Activated CD8-positive, alpha-beta memory T cell treated with anti-CD3 and anti-CD28 coated beads, Interleukin-2, amount 50 U/mL, for 24 hours (primary cell): ENCODE results near the gene CASKIN1.

Source experiments
- DNase-seq: peaks from one replicate; pipeline ENCODE4 v3.0.0-alpha.2; 2020; ENCODE audit errors: extremely low read depth

CASKIN1 gene

DNA sequence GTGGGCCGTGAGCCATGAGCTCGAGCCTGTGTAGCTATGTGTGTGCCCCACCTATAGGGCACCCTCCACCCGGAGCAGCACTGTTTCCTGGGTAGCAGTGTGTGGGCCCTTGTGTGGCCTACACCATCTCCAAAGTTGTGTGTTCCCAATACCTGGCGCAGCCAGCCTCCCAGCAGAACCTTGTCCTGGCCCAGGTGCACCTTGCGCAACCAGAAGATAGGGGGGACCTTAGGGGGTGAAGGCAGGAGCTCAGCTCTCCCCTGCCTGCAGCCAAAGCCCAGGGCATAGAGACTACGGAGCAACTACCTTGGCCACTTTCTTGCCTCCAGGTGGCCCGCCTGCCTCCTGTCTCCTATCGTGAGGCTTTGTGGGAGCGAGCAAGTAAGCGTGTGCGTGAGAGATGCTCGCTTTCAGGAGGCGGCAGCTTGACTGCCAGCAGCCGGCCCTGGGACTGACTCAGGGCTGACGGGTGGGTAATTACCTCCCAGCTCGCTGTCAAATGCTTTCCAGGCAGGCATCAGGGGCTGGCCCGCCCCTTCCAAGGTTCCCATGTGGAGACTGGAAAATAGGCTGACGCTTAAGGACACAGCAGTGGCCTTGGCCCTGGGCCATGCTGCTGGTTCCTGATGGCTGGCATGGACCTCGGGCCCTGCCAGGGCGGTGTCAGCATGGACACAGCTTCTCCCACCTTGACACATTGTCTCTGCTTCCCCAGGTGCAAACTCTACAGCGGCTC, 21.8 kb downstream of the CASKIN1 start:
- DNase-seq, result no peak

DNA sequence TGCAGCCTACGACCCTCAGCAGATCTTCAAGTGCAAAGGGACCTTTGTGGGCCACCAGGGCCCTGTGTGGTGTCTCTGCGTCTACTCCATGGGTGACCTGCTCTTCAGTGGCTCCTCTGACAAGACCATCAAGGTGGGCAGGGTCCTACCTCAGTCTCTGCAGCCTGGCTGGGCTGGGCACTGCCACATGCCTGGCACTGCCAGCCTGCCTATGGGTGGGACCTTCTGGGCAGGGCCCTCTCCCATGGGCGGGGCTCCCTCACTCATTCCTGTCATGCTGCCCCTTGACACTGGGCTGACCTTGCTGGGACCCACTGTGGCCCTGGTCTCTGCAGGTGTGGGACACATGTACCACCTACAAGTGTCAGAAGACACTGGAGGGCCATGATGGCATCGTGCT, 22.5 kb downstream of the CASKIN1 start:
- no peak for DNase-seq

DNA sequence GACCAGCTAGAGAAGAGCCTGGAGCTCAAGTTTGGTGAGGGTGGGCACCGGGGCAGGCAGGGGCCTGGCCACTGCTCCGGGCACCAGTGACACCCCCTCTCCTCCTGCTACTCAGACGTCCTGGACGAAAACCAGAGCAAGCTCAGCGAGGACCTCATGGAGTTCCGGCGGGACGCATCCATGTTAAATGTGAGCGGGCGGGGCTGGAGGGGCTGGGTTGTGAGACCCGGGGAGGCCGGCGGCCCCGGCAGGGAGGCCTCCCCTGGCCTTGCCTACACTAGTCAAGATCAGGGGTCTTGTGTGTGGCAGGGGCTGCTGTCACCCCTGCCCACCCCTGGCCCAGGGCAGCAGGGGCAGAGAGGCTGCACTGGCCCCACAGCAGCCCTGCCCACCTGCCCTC, 23.0 kb downstream of the CASKIN1 start:
- DNase-seq, result no peak

DNA sequence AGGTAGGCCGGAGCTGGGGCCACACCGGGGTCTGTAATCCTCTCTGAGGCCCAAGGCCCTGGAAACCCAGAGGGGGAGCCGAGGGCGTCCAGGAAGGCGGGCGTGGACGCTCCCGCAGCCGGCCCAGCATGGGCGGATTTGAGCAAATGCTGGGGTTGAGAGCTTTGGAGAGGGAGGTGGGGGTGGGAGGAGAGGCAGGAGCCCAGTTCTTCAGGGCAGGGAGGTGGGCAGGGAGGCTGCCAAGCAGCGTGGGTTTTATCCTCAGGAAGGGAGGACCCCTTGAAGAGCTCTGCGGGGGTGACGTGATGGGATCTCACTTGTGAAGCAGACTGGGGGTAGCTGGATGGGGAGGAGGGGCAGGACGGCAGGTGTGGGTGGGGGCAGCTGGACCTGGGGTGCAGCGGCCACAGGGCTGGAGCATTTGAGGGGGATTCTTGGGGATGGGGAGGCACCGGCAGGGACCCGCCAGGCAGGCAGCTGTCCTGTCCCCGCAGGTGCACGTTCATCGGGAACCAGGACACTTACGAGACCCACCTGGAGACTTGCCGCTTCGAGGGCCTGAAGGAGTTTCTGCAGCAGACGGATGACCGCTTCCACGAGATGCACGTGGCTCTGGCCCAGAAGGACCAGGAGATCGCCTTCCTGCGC, 23.6 kb downstream of the CASKIN1 start:
- DNase-seq, result no peak

DNA sequence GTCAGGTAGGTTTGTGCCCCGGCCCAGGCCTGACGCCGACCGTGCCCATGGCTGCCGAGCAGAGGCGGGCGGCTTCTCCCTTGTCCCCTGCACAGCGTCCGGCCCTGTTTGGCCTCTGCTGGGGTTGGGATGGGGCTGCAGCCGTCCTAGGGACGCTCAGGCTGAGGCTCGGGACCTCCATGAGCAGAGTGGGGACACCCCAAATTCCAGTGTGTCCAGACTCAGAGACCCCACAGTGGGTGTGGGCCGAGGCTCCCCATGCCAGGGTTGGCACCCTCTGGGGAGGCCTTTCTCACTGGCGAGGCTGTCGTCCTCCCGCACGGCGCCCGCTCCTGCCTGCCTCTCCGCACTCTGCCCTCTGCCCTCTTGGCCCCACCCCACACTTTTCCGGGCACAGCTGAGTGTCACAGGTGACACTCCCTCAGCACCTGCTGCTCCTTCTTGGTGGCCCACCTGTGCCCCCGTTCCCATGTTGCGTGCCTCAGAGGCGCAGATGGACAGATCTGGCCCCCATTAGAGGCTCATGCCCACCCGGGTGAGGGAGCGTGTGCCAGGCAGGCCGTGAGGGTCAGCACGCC, 24.7 kb downstream of the CASKIN1 start:
- DNase-seq, result no peak

DNA sequence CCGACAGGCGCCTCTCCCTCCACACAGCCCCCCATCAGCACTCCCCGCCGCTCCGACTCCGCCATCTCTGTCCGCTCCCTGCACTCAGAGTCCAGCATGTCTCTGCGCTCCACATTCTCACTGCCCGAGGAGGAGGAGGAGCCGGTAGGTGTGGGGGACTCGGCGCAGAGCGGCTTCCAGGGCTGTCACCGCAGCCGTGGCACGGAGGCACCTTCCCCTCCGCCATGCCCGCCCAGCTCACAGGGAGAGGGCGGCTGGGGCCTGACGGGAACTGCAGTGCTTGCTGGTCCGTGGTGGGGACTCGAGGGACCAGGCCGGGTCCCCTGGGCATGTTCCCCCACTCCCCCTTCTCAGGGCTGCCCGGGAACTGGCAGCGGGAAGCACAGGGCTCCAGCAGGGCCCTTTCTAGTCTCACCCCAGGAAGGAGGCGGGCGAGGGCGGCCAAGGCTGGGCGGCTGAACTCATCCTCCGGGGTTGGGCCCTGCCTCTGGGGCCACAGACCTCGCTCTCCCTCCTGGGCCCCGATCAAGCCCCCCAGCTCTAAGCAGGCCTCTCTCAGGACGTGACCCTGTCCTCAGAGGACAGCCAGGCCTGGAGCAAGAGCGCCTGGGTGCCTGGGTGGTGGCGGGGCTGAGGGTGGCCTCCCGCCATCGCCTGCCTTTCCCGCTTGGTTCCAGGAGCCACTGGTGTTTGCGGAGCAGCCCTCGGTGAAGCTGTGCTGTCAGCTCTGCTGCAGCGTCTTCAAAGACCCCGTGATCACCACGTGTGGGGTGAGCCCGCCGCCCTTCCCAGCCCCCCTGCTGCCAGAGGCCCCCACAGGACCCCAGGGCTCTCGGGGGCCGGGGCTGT, 25.6 kb downstream of the CASKIN1 start:
- no peak for DNase-seq

DNA sequence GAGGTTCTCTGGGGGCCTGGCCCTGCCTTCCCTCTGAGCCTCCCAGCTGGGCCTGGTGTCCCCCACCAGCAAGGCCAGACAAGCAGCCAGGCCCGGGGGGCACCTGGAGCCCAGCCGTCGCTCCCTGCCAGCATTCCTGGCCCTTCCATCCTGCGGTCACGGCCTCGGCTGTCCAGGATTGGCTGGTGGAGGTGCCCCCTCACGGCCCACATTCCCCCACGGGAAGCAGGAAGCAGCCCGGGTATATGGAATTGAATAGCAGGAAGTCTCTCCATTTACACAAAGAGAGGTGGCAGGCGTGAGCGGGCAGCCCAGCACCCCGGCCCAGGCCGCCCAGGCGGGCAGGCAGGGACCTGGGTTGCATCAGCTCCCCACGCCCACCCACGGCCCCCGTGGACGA, 26.3 kb downstream of the CASKIN1 start:
- no peak for DNase-seq

DNA sequence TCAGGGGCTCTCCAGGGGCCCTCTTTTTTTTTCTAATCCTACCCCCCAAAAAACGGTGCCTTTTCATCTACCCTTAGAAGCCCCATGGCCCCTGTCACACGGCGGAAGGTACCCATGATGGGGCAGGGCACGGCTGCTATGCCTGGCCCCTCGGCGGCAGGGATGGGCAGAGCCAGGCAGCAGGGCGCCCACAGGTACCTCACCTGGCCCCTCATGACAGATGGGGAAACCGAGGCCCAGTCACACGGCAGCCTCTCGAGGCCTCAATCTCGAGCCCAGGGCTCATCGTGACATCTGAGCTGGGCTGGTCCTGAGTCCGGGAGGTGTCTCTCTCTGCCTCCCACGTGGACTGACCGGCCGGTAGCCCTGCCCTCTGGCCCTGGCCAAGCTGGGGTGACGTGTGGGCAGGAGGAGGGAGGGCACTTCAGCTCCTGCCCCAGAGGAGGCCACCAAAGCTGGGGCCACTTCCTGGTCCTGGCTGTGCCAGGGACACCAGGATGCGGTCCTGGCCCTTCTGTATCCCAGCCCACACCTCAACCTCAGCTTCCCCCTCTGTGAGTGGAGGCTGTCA, 29.3 kb downstream of the CASKIN1 start:
- DNase-seq, result no peak

DNA sequence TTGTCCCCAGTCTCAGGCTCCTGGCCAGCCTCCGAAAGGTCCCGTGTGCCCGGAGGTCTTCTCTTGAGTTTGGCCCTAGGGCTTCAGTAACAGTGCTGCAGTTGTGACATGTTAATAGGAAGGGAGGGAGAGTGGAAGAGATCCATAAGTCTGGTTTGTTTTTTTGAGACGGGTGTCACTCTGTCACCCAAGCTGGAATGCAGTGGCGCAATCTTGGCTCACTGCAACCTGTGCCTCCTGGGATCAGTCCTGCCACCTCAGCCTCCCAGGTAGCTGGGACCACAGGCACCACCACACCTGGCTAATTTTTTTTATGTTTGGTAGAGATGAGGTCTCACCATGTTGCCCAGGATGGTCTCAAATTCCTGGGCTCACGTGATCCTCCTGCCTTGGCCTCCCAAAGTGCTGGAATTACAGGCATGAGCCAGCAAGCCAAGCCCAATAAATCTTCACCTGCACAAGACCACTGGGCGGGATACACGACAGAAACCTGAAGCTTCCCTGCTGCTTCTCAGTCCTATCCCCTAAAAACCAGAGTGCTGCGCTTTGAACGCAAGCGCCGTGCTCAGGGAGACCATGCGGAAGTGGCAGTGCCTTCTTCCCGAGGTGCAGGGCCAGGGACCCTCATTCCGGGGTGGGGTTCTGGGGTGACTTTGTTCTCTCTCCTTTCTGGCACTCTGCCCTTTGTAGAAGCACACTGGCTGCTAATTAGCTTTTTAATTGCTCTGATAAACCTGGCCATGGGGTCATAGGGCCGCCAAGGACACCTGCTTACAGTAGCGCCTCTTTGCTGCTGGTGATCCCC, 29.9 kb downstream of the CASKIN1 start:
- DNase-seq, result no peak

DNA sequence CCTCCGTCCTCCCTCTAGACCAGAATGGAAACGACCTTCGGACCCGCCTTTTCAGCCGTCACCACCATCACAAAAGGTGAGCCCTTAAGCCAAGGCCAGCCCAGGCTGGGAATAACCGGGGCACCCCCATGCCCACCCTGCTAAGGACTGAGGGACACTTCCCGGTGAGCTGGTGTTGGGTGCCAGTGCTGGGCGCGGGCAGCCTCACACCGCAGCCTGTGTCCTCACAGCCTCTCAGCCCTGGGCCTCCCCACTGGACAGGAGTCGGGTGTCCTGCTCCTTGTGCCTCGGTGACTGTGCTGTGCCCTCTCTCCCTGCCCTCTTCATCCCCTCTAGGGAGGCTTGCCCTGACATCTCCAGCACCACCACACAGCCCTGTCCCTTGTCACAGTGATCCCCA, 30.5 kb downstream of the CASKIN1 start:
- no peak for DNase-seq

DNA sequence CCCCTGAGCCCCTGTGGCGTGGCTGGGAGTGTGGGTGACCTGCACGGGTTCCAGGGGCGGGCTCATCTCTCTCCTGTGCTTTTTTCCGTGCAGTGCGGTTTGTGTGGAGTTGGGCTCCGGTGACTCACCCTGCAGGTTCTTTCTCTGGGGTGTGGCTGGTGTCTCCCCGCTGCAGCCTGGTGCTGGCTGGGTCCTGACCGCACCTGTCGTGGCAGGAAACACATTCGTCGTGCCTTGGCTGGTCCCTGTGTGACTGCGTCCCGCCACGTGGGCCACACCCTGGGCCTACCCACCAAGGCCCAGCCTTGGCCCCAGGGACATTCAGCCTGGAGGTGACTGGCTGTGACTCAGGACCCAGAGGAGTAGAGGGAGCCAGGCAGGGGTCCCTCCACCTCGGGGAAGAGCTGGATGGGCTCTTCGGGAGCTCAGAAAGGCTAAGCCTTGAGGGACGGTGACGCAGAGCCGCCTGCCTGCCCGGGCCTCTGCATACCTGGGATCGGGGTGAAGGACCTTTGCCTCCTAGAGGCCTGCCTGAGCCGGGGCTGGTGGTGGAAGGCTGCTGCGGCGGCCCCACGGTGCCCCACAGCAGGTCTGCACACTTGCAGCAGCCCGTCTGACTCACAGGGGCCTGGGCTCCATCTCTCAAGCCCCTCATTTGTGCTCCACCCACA, 33.1 kb downstream of the CASKIN1 start:
- no peak for DNase-seq

DNA sequence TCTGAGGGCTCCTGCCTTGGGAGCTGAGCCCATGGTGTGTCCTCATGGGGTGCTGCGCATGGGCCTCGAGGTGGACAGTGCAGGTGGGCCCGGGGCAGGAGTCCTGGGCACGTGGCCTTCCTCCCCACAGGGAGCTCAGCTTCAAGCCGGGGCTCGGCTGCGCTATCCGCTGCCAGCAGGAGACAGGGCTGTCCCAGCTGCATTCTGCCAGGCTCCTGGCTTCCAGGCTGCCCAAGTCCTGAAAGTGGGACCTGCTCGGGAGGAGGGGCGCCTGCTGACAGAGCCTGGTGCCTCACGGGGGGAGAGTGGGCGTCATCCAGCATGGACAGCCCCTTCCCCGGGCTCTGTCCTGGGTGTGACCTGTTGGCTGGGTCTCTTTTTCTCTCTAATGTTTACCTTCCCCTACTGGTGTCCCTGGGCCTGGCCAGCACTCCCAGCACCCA, 33.7 kb downstream of the CASKIN1 start:
- no peak for DNase-seq

DNA sequence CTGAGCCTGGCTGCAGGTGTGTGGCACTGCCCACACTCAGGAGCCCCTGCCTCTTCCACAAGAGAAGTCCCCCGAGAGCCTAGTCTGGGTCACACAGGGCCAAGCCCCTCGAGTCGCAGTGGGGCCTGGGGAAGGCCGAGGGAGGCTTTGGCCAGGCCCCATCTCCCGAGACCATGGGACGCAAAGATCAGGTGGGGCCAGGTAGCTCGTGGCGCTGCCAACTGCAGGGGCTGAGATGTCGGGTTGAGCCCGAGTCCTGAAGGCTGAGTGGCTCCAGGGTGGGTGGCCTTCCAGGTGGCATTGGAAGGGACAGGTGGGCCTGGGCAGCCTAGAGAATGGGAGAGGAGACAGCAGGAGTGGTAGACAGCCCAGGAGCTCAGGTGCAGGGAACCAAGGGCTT, 34.5 kb downstream of the CASKIN1 start:
- no peak for DNase-seq

DNA sequence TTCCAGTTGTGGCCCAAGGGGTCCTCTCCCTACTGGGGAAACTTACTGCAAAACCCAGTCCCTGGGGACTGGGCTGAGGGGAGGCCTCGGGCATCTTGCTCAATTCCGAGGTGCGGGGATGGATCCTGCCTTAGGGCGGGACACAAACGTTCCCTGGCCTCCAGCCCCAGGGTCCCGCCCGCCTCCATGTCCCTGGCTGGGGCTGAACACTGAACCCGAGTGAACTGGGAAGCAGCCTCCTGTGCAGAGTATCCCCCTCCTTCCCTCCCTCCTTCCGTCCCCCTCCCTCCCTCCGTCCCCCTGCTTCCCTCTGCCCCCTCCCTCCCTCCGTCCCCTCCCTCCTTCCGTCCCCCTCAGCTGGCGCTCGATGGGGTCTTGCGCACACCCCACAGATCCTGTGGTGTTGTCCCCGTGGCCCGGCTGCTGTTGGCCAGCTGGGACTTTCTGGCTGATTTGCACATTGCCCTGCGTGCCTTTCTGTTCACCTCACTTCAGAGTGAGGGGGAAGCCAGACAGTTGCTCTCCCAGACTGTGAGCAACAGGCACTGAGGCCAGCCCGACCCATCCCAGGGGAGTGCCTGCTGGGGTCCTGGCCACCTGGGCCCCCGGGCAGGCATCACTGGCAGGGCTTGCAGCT, 35.4 kb downstream of the CASKIN1 start:
- no peak for DNase-seq

DNA sequence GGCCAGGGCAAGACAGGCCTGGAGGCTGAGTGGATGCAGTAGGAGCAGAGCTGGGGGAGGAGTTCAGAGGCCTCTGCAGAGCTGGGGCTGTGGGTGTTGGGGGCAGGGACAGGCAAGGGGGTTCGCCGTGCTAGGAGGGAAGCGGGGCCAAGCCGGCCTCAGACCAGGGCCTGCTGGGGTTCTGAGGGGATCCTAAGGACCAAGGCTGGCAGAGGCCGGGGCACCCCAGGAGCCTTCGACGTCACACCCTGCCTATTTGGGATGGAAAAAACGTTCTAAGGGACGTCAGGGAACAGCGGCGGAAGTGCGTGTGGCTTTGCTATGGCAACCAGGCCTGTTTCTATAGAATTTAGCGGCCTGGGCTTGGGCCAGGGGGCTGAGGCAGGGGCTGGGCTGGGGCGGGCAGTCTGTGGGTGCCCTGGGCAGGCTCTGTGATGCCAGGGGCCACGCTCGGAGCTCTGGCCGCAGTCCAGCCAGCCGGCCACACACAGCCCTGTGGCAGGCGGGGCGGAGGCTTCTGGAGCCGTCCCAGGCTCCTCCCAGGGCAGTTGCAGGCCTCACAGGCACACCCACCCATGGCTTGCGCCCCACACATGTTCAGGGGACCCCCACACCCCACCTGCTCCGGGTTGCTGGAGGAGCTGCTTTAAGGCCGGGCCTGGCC, 37.1 kb downstream of the CASKIN1 start:
- DNase-seq, result no peak

DNA sequence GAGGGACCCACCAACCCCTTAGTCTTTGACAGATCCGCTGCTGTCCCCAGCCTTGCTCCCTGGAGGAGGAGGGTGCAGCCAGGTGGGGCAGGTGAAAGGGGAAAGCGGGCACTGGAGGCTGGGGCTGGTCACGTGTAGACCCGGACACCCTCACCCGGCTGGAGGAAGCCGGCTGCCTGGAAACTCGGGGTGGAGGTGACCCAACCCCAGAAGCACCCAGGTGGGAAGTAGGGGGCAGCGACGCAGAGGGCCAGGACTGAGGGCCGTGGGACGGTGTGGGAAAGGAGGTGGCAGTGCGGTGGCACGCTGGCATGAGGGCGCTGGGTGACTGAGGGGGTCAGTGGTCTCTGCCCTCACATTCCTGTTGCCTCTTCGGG, 38.2 kb downstream of the CASKIN1 start:
- DNase-seq, result no peak

DNA sequence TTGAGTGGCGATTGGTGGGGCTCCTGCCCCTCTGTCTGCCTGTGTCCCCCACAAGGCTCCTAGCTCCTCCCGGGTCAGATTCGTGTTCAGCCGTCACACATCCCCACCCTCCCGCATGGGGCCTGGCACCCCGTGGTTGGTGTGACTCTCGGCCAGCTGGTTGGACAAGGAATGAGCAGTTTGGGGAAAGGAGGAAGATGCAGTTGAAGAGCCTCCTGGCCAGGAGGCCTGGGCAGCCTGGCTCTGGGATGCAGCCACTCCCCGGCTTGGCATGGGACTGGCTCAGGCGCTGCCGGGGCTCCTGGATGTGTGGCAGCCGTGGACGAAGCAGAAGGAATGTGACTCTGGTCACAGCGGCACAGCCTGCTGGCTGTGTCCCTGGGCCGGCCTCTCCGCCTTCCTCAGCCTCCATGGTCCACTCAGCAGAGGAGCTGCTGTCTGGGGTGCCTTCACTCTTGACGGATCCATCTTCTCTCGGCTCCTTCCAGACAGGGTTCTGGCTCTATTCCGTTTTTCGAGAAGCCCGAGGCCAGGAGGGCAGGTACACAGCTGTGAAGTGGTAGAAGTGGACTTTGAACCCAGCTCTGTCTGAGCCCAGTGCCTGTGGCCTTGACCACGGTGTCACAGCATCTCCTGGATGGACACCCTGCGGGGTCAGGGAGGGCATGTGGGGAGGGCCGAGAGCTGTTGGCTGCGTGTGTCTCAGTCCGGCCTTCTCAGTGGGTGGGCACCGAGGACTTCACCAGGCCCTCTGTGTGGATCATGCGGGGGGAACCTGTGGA, 38.7 kb downstream of the CASKIN1 start:
- no peak for DNase-seq

DNA sequence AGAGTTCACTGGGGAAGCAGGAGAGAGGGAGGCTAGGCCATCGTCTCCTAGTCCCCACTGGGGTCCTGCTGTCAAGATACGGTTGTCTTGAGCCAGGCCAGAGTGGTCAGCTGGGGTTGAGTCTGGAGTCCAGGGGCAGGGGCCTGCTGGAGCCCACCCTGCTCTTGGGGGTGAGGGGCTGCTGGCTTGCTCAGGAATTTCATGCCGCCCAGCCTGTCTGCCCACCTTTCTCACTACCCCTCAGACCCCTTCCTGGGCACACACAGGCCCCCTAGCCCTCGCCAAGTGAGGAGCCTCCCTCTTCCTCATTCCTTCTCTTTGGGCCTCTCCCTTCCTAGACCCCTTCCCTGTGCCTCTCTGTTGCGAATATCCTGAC, 39.6 kb downstream of the CASKIN1 start:
- DNase-seq, result no peak
